ENCODE measurements around the gene COL24A1. TPM values are rescaled to one million over a fixed set of nuclear protein-coding genes. Genes with fewer than 3 reads are reported as not detected.

The COL24A1 gene
- total and polyA plus RNA-seq, 10 donors = 0.06 to 1.1 (median 0.55) TPM

DNA sequence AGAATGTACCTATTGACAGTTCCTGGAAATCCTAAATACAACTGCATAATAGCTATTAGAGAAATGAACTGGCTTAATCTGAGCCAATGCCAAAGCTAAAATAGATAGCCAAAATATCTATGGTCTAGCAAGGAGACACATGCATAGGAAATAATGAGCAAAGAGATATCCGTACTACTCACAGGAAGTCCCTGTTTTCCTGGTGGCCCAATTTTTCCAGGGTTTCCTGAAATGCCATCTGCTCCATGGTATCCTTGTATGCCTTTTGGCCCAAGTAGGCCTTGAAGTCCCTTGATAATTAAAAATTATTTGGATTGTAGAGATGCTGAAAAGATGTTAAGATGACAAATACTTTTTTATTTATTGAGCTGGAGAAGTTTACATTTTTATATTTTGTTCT lies 340.0 kb downstream of the COL24A1 start:
- H3K9me3 ChIP-seq = no peaks in the 10 kb centered on the region
- no peak overlapping the region for H3K27ac ChIP-seq
- H3K4me1 ChIP-seq = no peaks in the 10 kb centered on the region
- WGBS, 5 donors = 42 to 90% (median 76%) methylated on average over 1 of the region's 1 CpG
- DNase-seq = no peak
- TF ChIP-seq POLR2AphosphoS5 (IDR thresholded peaks at IDR 0.05) = no peak
- TF ChIP-seq CTCF (IDR thresholded peaks at IDR 0.05 in 8 of 11, conservative IDR thresholded peaks at IDR 0.05 in 3 of 11) = no peak
- TF ChIP-seq POLR2A (IDR thresholded peaks at IDR 0.05) = no peak
- H3K27me3 ChIP-seq (replicated peaks in 1 of 7) = no peaks in the 10 kb centered on the region
- no peak overlapping the region for H3K4me3 ChIP-seq
- intact Hi-C loops (cut with DNase I; ENCODE audit: low total_unique reads) = no loop called here
- H3K36me3 ChIP-seq = no peaks in the 10 kb centered on the region

- Histone ChIP-seq H3K36me3 (no peaks in the 10 kb centered on the region), H3K4me3 (no peak overlapping the region), H3K4me1 (no peaks in the 10 kb centered on the region), H3K9me3 (no peaks in the 10 kb centered on the region), H3K27ac (no peak overlapping the region), H3K27me3 (replicated peaks in 1 of 7) (no peaks in the 10 kb centered on the region)
- intact Hi-C loops (cut with DNase I; ENCODE audit: low total_unique reads) = no loop called here
- no peak for DNase-seq
- no peak for TF ChIP-seq CTCF (IDR thresholded peaks at IDR 0.05 in 8 of 11, conservative IDR thresholded peaks at IDR 0.05 in 3 of 11)
- no peak for TF ChIP-seq POLR2AphosphoS5 (IDR thresholded peaks at IDR 0.05)
- TF ChIP-seq POLR2A (IDR thresholded peaks at IDR 0.05) = no peak
- WGBS, 5 donors = 72 to 88% (median 76%) methylated on average over 2 of the region's 2 CpGs
Measured at GRCh38 chr1:85815906-85816305, 340.7 kb downstream of the COL24A1 start.

DNA sequence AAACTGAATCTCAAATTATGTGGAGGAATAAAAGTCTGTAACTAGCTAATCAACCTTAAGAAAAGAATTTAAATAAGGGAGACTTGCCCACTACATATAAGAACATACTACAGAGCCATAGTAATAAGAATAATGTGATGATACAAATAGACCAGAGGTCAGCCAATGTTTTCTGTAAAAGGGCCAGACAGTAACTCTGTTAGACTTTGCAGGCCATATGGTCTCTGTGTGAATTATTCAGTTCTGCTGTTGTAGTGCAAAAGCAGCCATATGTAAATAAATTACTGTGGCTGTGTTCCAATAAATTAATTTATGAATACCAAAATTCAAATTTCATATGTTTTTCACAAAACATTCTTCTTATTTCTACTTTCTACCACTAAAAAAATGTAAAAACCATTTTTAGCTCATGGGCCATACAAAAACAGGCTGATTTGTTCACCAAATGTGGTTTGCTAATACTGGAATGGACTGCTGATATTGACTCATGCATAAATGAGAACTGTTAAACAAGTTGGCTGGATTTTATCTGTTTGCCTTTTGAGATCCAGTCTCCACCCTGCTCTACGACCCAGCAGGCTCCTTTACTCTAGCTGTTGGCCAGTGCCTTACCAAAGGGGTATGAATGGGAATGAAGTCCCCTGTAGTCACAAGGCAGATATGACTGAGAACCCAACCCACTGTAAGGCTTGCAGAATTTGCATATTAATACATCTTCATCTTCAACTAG lies 350.2 kb downstream of the COL24A1 start:
- no peak for DNase-seq
- no peak overlapping the region for H3K4me3 ChIP-seq
- no peaks in the 10 kb centered on the region for H3K4me1 ChIP-seq
- peaks cover 0 to 12% (median 3%) of the 10 kb centered on the region in 8 donors for H3K9me3 ChIP-seq
- no peaks in the 10 kb centered on the region for H3K36me3 ChIP-seq
- H3K27me3 ChIP-seq (replicated peaks in 1 of 7) = no peaks in the 10 kb centered on the region
- TF ChIP-seq POLR2A (IDR thresholded peaks at IDR 0.05) = no peak
- TF ChIP-seq POLR2AphosphoS5 (IDR thresholded peaks at IDR 0.05) = no peak
- TF ChIP-seq CTCF (IDR thresholded peaks at IDR 0.05 in 8 of 11, conservative IDR thresholded peaks at IDR 0.05 in 3 of 11) = no peak
- intact Hi-C loops (cut with DNase I; ENCODE audit: low total_unique reads) = no loop called here
- WGBS, 5 donors = 64 to 90% (median 79%) methylated on average over 1 of the region's 1 CpG
- no peak overlapping the region for H3K27ac ChIP-seq

DNA sequence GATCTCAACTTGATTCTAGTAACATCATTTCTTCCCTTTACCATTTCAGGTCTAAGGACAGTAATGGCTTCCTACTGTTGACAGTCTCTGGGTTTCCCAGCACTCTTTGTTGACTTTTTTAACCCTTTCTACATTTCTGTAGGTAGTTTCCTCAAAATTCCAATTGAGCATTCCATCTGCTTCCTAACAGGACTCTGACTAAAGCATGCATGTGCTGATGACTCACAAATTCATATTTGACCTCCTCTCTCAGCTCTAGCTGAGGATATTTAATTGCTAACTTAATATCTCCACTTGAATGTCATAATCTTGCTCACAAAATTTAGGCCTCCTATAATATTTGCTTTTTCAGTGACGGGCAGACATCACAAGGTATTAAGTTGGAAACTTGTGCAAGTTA lies 355.1 kb downstream of the COL24A1 start:
- DNase-seq = no peak
- Histone ChIP-seq H3K4me1 (no peaks in the 10 kb centered on the region), H3K27ac (no peak overlapping the region), H3K27me3 (replicated peaks in 1 of 7) (no peaks in the 10 kb centered on the region), H3K4me3 (no peak overlapping the region), H3K9me3 (no peaks in the 10 kb centered on the region), H3K36me3 (no peaks in the 10 kb centered on the region)
- intact Hi-C loops (cut with DNase I; ENCODE audit: low total_unique reads) = no loop called here
- WGBS, 5 donors = 83 to 97% (median 89%) methylated on average over 1 of the region's 1 CpG
- TF ChIP-seq POLR2AphosphoS5 (IDR thresholded peaks at IDR 0.05) (no peak), POLR2A (IDR thresholded peaks at IDR 0.05) (no peak), CTCF (IDR thresholded peaks at IDR 0.05 in 8 of 11, conservative IDR thresholded peaks at IDR 0.05 in 3 of 11) (no peak)
